HuH-7.5 (cell line): ENCODE measurements around the gene CR1.
"Not testable (repeated sequence)": the region's sequence is repeated elsewhere in the genome, so short reads cannot be mapped to it uniquely, and the experiment has no call there.

Experiments
- DNase-seq: peaks from one replicate; pipeline ENCODE4 v3.0.0; 2011; ENCODE audit warnings: low spot score

The CR1 gene

GRCh38 chr1:207581496-207582153 lies 85.7 kb downstream of the CR1 start:
- no peak for DNase-seq

GRCh38 chr1:207589506-207589905 lies 93.5 kb downstream of the CR1 start:
- DNase-seq = not testable (repeated sequence)

- not testable (repeated sequence) for DNase-seq
Observed at GRCh38 chr1:207591205-207591604, 95.2 kb downstream of the CR1 start.

GRCh38 chr1:207594095-207594494 lies 98.1 kb downstream of the CR1 start:
- not testable (repeated sequence) for DNase-seq

GRCh38 chr1:207603777-207604176 lies 107.8 kb downstream of the CR1 start:
- no peak for DNase-seq

GRCh38 chr1:207605444-207606361 lies 109.7 kb downstream of the CR1 start:
- no peak for DNase-seq

- no peak for DNase-seq
Observed at GRCh38 chr1:207606362-207606755, 110.4 kb downstream of the CR1 start.

- DNase-seq = no peak
Observed at GRCh38 chr1:207612762-207613161, 116.8 kb downstream of the CR1 start.

GRCh38 chr1:207619871-207620542 lies 124.0 kb downstream of the CR1 start:
- DNase-seq = peak; percentile 23

- no peak for DNase-seq
Observed at GRCh38 chr1:207620543-207620893, 124.6 kb downstream of the CR1 start.

- DNase-seq = not testable (repeated sequence)
Observed at GRCh38 chr1:207625504-207626071, 129.6 kb downstream of the CR1 start.

- no peak for DNase-seq
Observed at GRCh38 chr1:207626972-207627337, 131.0 kb downstream of the CR1 start.

- DNase-seq = no peak
Observed at GRCh38 chr1:207627496-207627895, 131.5 kb downstream of the CR1 start.

- no peak for DNase-seq
Observed at GRCh38 chr1:207628776-207629175, 132.8 kb downstream of the CR1 start.

GRCh38 chr1:207631137-207631536 lies 135.2 kb downstream of the CR1 start:
- no peak for DNase-seq

- DNase-seq = no peak
Observed at GRCh38 chr1:207633226-207633625, 137.3 kb downstream of the CR1 start.

- not testable (repeated sequence) for DNase-seq
Observed at GRCh38 chr1:207633699-207634289, 137.8 kb downstream of the CR1 start.

GRCh38 chr1:207634293-207634692 lies 138.3 kb downstream of the CR1 start:
- not testable (repeated sequence) for DNase-seq

- not testable (repeated sequence) for DNase-seq
Observed at GRCh38 chr1:207635569-207636186, 139.7 kb downstream of the CR1 start.

GRCh38 chr1:207638487-207639145 lies 142.7 kb downstream of the CR1 start:
- not testable (repeated sequence) for DNase-seq

GRCh38 chr1:207639362-207639761 lies 143.4 kb downstream of the CR1 start:
- DNase-seq = not testable (repeated sequence)
